GM12878 (cell line): ENCODE results near the gene SERPINB6. TPM values are rescaled to one million over a fixed set of nuclear protein-coding genes. Genes with fewer than 3 reads are reported as not detected.

Experiments
- ATAC-seq: fragments of 200-7000 bp; cut with Tn5 transposase; 3 replicates; pipeline ENCODE4 v1.9.1; 2020; ENCODE audit warnings: mild to moderate bottlenecking, moderate library complexity
- BruUV-seq: library from RNA; stranded (reverse); fragments of 400-500 nt; replicated peaks from 2 replicates; lab custom pipeline; 2021; lab: Mats Ljungman, UMichigan
- CTCF ChIA-PET: fragments of 300-600 bp; sonication (Branson Sonifier 250); formaldehyde crosslinking; extraction: SDS; loops from one replicate; lab custom pipeline; 2021; ENCODE audit warnings: inconsistent platforms; lab: Yijun Ruan, JAX
- POLR2A ChIA-PET: fragments of 350-600 bp; formaldehyde crosslinking; extraction: SDS; loops from one replicate; lab custom pipeline; 2021; ENCODE audit warnings: inconsistent platforms; lab: Charles Lee
- RAD21 ChIA-PET: fragments of 300-600 bp; sonication (Branson Sonifier 250); formaldehyde crosslinking; loops from one replicate; lab custom pipeline; 2023; ENCODE audit warnings: antibody characterized with exemption; ENCODE audit not compliant: unreplicated experiment; lab: Charles Lee
- SMC1A ChIA-PET: fragments of 300-600 bp; sonication (Branson Sonifier 250); formaldehyde crosslinking; loops from one replicate; lab custom pipeline; 2023; ENCODE audit not compliant: unreplicated experiment, uncharacterized antibody; lab: Charles Lee
- DNase-seq: peaks from one replicate; pipeline ENCODE4 v3.0.0-alpha.2; 2011; ENCODE audit warnings: low read depth, low spot score
- FAIRE-seq: peaks from 3 replicates; lab custom pipeline; 2011; peaks lifted over from hg19 to GRCh38; lab: Jason Lieb, UNC
- H2AFZ ChIP-seq: 2 replicates; pipeline ENCODE4 v1.6.0; 2011; ENCODE audit warnings: low read depth, low read length, control low read depth; ENCODE audit not compliant: control insufficient read depth
- H3K27ac ChIP-seq: 2 replicates; pipeline ENCODE4 v1.5.1; 2011; ENCODE audit warnings: control low read depth; ENCODE audit not compliant: control insufficient read depth, insufficient read depth
- H3K27me3 ChIP-seq, 2 experiments: replicated peaks in 1 of 2; 2 replicates each; pipeline versions ENCODE4 v1.6.0 to v1.6.1; 2011; ENCODE audit warnings: low read length in 1 of 2; ENCODE audit not compliant: control insufficient read depth in 2 of 2, insufficient read depth in 2 of 2
- H3K36me3 ChIP-seq, 2 experiments: 2 replicates each; pipeline ENCODE4 v1.5.1; 2011; ENCODE audit warnings: low read length in 1 of 2; ENCODE audit not compliant: control insufficient read depth in 2 of 2, insufficient read depth in 2 of 2
- H3K4me1 ChIP-seq: 2 replicates; pipeline ENCODE4 v1.6.1; 2011; ENCODE audit warnings: mild to moderate bottlenecking, low read length, moderate library complexity, mixed read lengths; ENCODE audit not compliant: control insufficient read depth, insufficient read depth
- H3K4me2 ChIP-seq: 2 replicates; pipeline ENCODE4 v1.6.0; 2011; ENCODE audit warnings: control low read depth; ENCODE audit not compliant: control insufficient read depth, insufficient read depth
- H3K4me3 ChIP-seq: fragments of 200-600 bp; sonication (generic); 2 replicates; pipeline ENCODE4 v1.5.1; 2016
- H3K79me2 ChIP-seq: 2 replicates; pipeline ENCODE4 v1.6.0; 2011; ENCODE audit warnings: low read length; ENCODE audit not compliant: control insufficient read depth, insufficient read depth
- H3K9ac ChIP-seq: 2 replicates; pipeline ENCODE4 v1.8.0; 2011; ENCODE audit warnings: low read length, control low read depth, mixed read lengths; ENCODE audit not compliant: control insufficient read depth, insufficient read depth
- H3K9me3 ChIP-seq: replicated peaks from 3 replicates; pipeline ENCODE4 v1.5.1; 2011; ENCODE audit warnings: mild to moderate bottlenecking, low read length; ENCODE audit not compliant: control insufficient read depth, insufficient read depth
- H4K20me1 ChIP-seq: 2 replicates; pipeline ENCODE4 v1.6.0; 2011; ENCODE audit not compliant: control insufficient read depth, insufficient read depth
- BCL11A ChIP-seq: IDR thresholded peaks from 2 replicates; pipeline ENCODE4 v1.6.1; 2011; ENCODE audit warnings: low read depth, low read length
- BCL3 ChIP-seq: IDR thresholded peaks from 2 replicates; pipeline ENCODE4 v1.6.1; 2011; ENCODE audit warnings: borderline replicate concordance, low read depth, mild to moderate bottlenecking, moderate library complexity, low read length; ENCODE audit not compliant: insufficient read depth, poor library complexity, severe bottlenecking
- CHD2 ChIP-seq: IDR thresholded peaks from 2 replicates; pipeline ENCODE4 v1.6.1; 2011; ENCODE audit warnings: low read depth, low read length, improper control_type of control experiment, borderline replicate concordance
- CHD4 ChIP-seq: fragments of 200-600 bp; sonication (generic); IDR thresholded peaks from 2 replicates; pipeline ENCODE4 v1.6.1; 2016; ENCODE audit warnings: mild to moderate bottlenecking
- POLR2AphosphoS2 ChIP-seq: IDR thresholded peaks from 2 replicates; pipeline ENCODE4 v1.6.1; 2011; ENCODE audit warnings: low read depth, mild to moderate bottlenecking, low read length, improper control_type of control experiment, moderate library complexity
- RB1 ChIP-seq: fragments of 450-650 bp; formaldehyde crosslinking; IDR thresholded peaks from 2 replicates; pipeline ENCODE4 v1.6.1; 2017; ENCODE audit warnings: mild to moderate bottlenecking, borderline replicate concordance
- SUPT20H ChIP-seq: IDR thresholded peaks from 2 replicates; pipeline ENCODE4 v1.6.1; 2011; ENCODE audit warnings: low read depth, mild to moderate bottlenecking, low read length, moderate library complexity, borderline replicate concordance; ENCODE audit not compliant: control insufficient read depth
- SUZ12 ChIP-seq: fragments of 200-600 bp; sonication (generic); IDR thresholded peaks from one replicate; pipeline ENCODE4 v1.6.1; 2018; ENCODE audit warnings: antibody characterized with exemption, mild to moderate bottlenecking; ENCODE audit not compliant: unreplicated experiment
- TCF7 ChIP-seq: IDR thresholded peaks from 2 replicates; pipeline ENCODE4 v1.6.1; 2014; ENCODE audit warnings: antibody characterized with exemption, borderline replicate concordance
- YBX1 ChIP-seq: fragments of 450-650 bp; IDR thresholded peaks from 2 replicates; pipeline ENCODE4 v1.6.1; 2016; ENCODE audit warnings: antibody characterized with exemption
- ZBTB33 ChIP-seq: fragments of 450-650 bp; IDR thresholded peaks from 2 replicates; pipeline ENCODE4 v1.6.1; 2017; ENCODE audit warnings: mild to moderate bottlenecking
- ZBTB4 ChIP-seq: fragments of 450-650 bp; formaldehyde crosslinking; IDR thresholded peaks from 2 replicates; pipeline ENCODE4 v1.4.0; 2022; ENCODE audit warnings: mild to moderate bottlenecking, moderate library complexity
- whole genome bisulfite sequencing: methylation state at CpG from one replicate; pipeline ENCODE4 v1.1.6; 2016; ENCODE audit warnings: low lambda C conversion rate; ENCODE audit not compliant: insufficient replicate concordance, insufficient coverage; ENCODE audit errors: missing lambda C conversion rate; 5-methylcytosine and 5-hydroxymethylcytosine counted together
- in situ Hi-C: fragments of 300-500 bp; cut with MboI; formaldehyde crosslinking; loops from 9 replicates; pipeline ENCODE4 v1.14.3; 2018; ENCODE audit warnings: mixed read lengths
- intact Hi-C: fragments of 100-400 bp; cut with micrococcal nuclease; formaldehyde crosslinking; loops from one replicate; pipeline ENCODE4 v1.14.2; 2022; ENCODE audit not compliant: unreplicated experiment
- polyA plus RNA-seq, 11 experiments: library from polyadenylated mRNA; depleted of rRNA in 4 of 11; unstranded in 6 of 11; stranded (reverse) in 5 of 11; fragments of >200 nt; fragmentation: Nextera tagmentation in 4 of 11; fragmentation: Illumina TruSeq in 1 of 11; extraction: Ambion mirVana in 4 of 11; extraction: Trizol in 1 of 11; gene quantifications; 1 replicate in 1 of 11; 2 replicates in 10 of 11; pipeline versions ENCODE4 v1.2.1 to v1.2.3, GENCODE V29; 2011 to 2016; ENCODE audit warnings: inconsistent platforms in 2 of 11, missing spikeins in 2 of 11, low read depth in 1 of 11
- total RNA-seq, 4 experiments: library from RNA; depleted of rRNA in 3 of 4; stranded (reverse); fragments of >200 nt in 3 of 4; fragmentation: Illumina TruSeq in 1 of 4; extraction: Trizol in 1 of 4; gene quantifications; 2 replicates each; pipeline versions ENCODE4 v1.2.1 to v1.2.3, GENCODE V29; 2013 to 2021
- TF ChIP-seq, protein P1 (sequence below): fragments of 450-650 bp; IDR thresholded peaks from 2 replicates; pipeline ENCODE4 v1.6.1; 2018; ENCODE audit warnings: mild to moderate bottlenecking, low read depth, moderate library complexity; ENCODE audit not compliant: partially characterized antibody

SERPINB6 gene
- total and polyA plus RNA-seq, 10 of the 15 experiments (the other 5 are each of a cell fraction or from before 2014, with no cell fraction given): 0.37 to 2.2 (median 0.68) TPM; not detected in 1

DNA sequence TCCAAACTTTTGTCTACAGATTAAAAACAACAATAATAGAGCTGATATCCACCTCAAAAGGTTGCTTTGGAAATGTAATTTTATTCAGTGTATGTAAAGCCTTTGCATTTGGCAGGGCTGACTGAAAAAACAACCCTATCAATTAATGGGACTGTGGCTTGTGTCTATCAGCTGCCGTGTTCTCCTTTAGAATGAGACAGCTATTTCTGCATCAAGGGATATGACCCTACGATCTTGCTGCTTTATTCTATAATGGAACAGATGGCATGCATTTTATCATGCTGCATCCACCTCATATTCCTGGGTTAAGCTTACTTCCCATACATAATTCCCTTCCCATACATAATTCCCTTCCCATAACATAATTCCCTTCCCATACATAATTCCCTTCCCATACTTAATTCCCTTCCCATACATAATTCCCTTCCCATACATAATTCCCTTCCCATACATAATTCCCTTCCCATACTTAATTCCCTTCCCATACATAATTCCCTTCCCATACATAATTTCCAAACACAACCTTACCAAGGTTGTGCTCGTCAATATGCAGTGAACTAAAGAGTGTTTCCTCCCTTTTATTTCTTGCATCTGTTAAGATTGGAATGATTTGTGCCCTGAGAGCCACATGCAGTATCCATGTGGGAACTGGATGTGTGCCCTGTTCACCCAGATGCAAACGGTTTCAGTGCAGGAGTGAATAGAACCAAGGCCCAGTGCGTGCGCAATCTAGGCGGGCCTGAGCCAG is 26.8 kb downstream of the SERPINB6 start:
- no peaks in the 10 kb centered on the region for H3K36me3 ChIP-seq
- BruUV-seq: no TSS peak
- SMC1A ChIA-PET: interaction anchor here (1.0 to 1.4 kb wide), 3 partner anchors 12 to 99 kb away, joined by 3 to 5 read pairs (median 3); no protein-coding TSS in a partner anchor
- POLR2A ChIA-PET: interaction anchor here (0.7 kb wide), 1 partner anchor 18 kb away, joined by 3 read pairs; no protein-coding TSS in a partner anchor
- no peak overlapping the region for H3K4me2 ChIP-seq
- no peak overlapping the region for H3K9ac ChIP-seq
- H2AFZ ChIP-seq: no peak overlapping the region
- H3K27me3 ChIP-seq: peaks cover 4 to 12% of the 10 kb centered on the region in 2 experiments
- no peak for ATAC-seq
- in situ Hi-C loops (loop anchor here (25.0 kb wide), 1 partner anchor 1357 kb away; no protein-coding TSS in a partner anchor), intact Hi-C loops (loop anchor here (5.0 kb wide), 1 partner anchor 123 kb away; the partner anchor contains the start of gene RIPK1)
- no peak overlapping the region for H3K4me3 ChIP-seq
- no peaks in the 10 kb centered on the region for H3K79me2 ChIP-seq
- no peak for DNase-seq
- CTCF ChIA-PET: interaction anchor here (1.1 to 1.8 kb wide), 4 partner anchors 8 to 153 kb away, joined by 3 to 5 read pairs (median 4); no protein-coding TSS in a partner anchor
- RAD21 ChIA-PET: no interaction called here
- no peaks in the 10 kb centered on the region for H4K20me1 ChIP-seq
- no peak for FAIRE-seq
- H3K27ac ChIP-seq: no peak overlapping the region
- peaks cover 12% of the 10 kb centered on the region; the same call in 2 of the 3 replicates for H3K9me3 ChIP-seq
- 82% methylated on average over 7 of the region's 7 CpGs for WGBS
- H3K4me1 ChIP-seq: peaks cover 35% of the 10 kb centered on the region
- no peak for TF ChIP-seq TCF7
- no peak for TF ChIP-seq YBX1
- no peak for TF ChIP-seq ZBTB33
- no peak for TF ChIP-seq BCL3
- no peak for TF ChIP-seq SUZ12
- TF ChIP-seq CHD4: no peak
- TF ChIP-seq POLR2AphosphoS2: no peak
- TF ChIP-seq, protein P1, sequence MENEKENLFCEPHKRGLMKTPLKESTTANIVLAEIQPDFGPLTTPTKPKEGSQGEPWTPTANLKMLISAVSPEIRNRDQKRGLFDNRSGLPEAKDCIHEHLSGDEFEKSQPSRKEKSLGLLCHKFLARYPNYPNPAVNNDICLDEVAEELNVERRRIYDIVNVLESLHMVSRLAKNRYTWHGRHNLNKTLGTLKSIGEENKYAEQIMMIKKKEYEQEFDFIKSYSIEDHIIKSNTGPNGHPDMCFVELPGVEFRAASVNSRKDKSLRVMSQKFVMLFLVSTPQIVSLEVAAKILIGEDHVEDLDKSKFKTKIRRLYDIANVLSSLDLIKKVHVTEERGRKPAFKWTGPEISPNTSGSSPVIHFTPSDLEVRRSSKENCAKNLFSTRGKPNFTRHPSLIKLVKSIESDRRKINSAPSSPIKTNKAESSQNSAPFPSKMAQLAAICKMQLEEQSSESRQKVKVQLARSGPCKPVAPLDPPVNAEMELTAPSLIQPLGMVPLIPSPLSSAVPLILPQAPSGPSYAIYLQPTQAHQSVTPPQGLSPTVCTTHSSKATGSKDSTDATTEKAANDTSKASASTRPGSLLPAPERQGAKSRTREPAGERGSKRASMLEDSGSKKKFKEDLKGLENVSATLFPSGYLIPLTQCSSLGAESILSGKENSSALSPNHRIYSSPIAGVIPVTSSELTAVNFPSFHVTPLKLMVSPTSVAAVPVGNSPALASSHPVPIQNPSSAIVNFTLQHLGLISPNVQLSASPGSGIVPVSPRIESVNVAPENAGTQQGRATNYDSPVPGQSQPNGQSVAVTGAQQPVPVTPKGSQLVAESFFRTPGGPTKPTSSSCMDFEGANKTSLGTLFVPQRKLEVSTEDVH: no peak
- TF ChIP-seq ZBTB4 (CRISPR knock-in tag): no peak
- TF ChIP-seq CHD2: no peak
- TF ChIP-seq SUPT20H: no peak
- TF ChIP-seq RB1: no peak
- no peak for TF ChIP-seq BCL11A
